SU-DHL-6 (cell line): ENCODE data around the gene LRP1.

Experiments
- H2AFZ ChIP-seq: fragments of 200-600 bp; sonication (generic); 2 replicates; pipeline ENCODE4 v1.6.1; 2014; ENCODE audit warnings: low read depth, mild to moderate bottlenecking, moderate library complexity, mixed read lengths, antibody characterized with exemption, low read length; ENCODE audit not compliant: severe bottlenecking
- H3F3A ChIP-seq: fragments of 200-600 bp; shearing (Covaris generic); 2 replicates; pipeline ENCODE4 v1.6.0; 2016; ENCODE audit warnings: antibody characterized with exemption, mild to moderate bottlenecking; ENCODE audit not compliant: insufficient read depth
- H3K27ac ChIP-seq: fragments of 200-600 bp; sonication (generic); 2 replicates; pipeline ENCODE4 v1.5.1; 2016; ENCODE audit warnings: low read depth, mild to moderate bottlenecking, low read length, moderate library complexity, mixed read lengths
- H3K27me3 ChIP-seq: fragments of 200-600 bp; sonication (generic), shearing (Covaris generic); 2 replicates; pipeline ENCODE4 v1.6.0; 2014; ENCODE audit warnings: mild to moderate bottlenecking, low read length
- H3K36me3 ChIP-seq: fragments of 200-600 bp; sonication (generic); 2 replicates; pipeline ENCODE4 v1.6.1; 2014; ENCODE audit warnings: mild to moderate bottlenecking, low read length, mixed read lengths
- H3K4me2 ChIP-seq: fragments of 300-600, 200-600 bp; shearing (Covaris generic), sonication (generic); 2 replicates; pipeline ENCODE4 v1.6.0; 2014; ENCODE audit warnings: low read length, low read depth, mild to moderate bottlenecking; ENCODE audit not compliant: poor library complexity, severe bottlenecking
- H3K4me3 ChIP-seq: fragments of 200-600 bp; sonication (generic); 2 replicates; pipeline ENCODE4 v1.5.1; 2014; ENCODE audit warnings: antibody characterized with exemption, low read length, mild to moderate bottlenecking, mixed read lengths; ENCODE audit not compliant: insufficient read depth, poor library complexity, severe bottlenecking
- H3K79me2 ChIP-seq: fragments of 200-600 bp; sonication (generic); 2 replicates; pipeline ENCODE4 v1.6.1; 2014; ENCODE audit warnings: mild to moderate bottlenecking, low read length, moderate library complexity; ENCODE audit not compliant: insufficient read depth
- H3K9ac ChIP-seq: fragments of 200-600 bp; sonication (generic); 2 replicates; pipeline ENCODE4 v1.7.0; 2014; ENCODE audit warnings: mild to moderate bottlenecking, low read length
- H3K9me2 ChIP-seq: fragments of 200-600 bp; sonication (generic); replicated peaks from 2 replicates; pipeline ENCODE4 v1.6.1; 2014; ENCODE audit warnings: low read length; ENCODE audit not compliant: insufficient read depth
- H3K9me3 ChIP-seq: fragments of 200-600 bp; sonication (generic); 2 replicates; pipeline ENCODE4 v1.6.1; 2014; ENCODE audit warnings: low read length, mixed read lengths; ENCODE audit not compliant: insufficient read depth
- H4K20me1 ChIP-seq: fragments of 200-600 bp; sonication (generic); 2 replicates; pipeline ENCODE4 v1.6.1; 2014; ENCODE audit warnings: low read depth, mild to moderate bottlenecking, antibody characterized with exemption, low read length, moderate library complexity, mixed read lengths
- EZH2phosphoT487 ChIP-seq: fragments of 200-600 bp; sonication (generic), shearing (Covaris generic); conservative IDR thresholded peaks from 2 replicates; pipeline ENCODE4 v1.6.1; 2018; ENCODE audit warnings: mild to moderate bottlenecking, antibody characterized with exemption, low read length, moderate library complexity, mixed read lengths
- TF ChIP-seq, protein P1 (sequence below): fragments of 200-600 bp; sonication (generic); IDR thresholded peaks from one replicate; pipeline ENCODE4 v1.5.1; 2017; ENCODE audit warnings: antibody characterized with exemption, mild to moderate bottlenecking, low read length, moderate library complexity; ENCODE audit not compliant: insufficient read depth, poor library complexity, severe bottlenecking

The LRP1 gene

DNA sequence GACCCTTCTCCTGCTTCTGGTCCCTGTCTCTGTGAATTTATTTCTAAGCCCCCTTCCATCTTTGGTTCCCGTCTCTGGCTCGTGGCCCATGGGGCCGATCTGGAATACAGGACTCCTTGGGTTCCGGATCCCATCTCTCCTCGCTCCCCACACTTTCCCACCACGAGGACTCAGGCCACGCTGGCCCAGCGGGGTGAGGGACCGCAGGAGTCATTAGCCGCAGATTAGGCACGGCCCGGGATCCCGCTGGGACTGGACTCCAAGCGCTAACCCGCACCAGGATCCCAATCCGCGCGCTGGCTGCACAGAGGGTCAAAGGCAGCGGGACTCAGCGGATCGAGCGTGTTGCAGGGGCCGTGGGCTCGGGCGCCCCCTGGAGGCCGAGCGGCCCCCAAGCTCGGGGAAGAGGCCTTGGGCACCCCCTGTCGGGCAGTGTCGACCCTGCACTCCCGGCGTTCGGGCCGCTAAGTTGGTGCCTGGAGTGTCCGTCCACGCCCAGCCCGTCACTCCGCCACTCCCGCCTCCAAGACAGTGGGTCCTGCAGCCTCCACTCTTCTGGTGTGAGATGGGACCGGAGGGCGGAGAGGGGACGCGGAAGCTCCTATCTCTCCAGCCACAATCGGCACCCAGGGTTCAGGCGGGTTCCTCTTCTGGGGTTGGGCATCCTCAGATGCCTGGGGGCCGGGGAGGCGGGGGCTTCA lies 110.7 kb downstream of the LRP1 start:
- no peaks in the 10 kb centered on the region for H3K36me3 ChIP-seq
- peak overlapping the region; percentile 88 for H3K27ac ChIP-seq
- no peaks in the 10 kb centered on the region for H3K9me2 ChIP-seq
- H3K4me3 ChIP-seq, result peak overlapping the region; percentile 70
- H3K4me2 ChIP-seq, result peak overlapping the region; percentile 88
- H4K20me1 ChIP-seq, result no peaks in the 10 kb centered on the region
- H3K9ac ChIP-seq, result peak overlapping the region; percentile 92
- H3K27me3 ChIP-seq, result no peaks in the 10 kb centered on the region
- no peaks in the 10 kb centered on the region for H3K9me3 ChIP-seq
- TF ChIP-seq, protein P1, sequence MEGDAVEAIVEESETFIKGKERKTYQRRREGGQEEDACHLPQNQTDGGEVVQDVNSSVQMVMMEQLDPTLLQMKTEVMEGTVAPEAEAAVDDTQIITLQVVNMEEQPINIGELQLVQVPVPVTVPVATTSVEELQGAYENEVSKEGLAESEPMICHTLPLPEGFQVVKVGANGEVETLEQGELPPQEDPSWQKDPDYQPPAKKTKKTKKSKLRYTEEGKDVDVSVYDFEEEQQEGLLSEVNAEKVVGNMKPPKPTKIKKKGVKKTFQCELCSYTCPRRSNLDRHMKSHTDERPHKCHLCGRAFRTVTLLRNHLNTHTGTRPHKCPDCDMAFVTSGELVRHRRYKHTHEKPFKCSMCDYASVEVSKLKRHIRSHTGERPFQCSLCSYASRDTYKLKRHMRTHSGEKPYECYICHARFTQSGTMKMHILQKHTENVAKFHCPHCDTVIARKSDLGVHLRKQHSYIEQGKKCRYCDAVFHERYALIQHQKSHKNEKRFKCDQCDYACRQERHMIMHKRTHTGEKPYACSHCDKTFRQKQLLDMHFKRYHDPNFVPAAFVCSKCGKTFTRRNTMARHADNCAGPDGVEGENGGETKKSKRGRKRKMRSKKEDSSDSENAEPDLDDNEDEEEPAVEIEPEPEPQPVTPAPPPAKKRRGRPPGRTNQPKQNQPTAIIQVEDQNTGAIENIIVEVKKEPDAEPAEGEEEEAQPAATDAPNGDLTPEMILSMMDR, result peak; percentile 99
- no peak for TF ChIP-seq EZH2phosphoT487
- peaks cover 40% of the 10 kb centered on the region for H3F3A ChIP-seq
- peak overlapping the region; percentile 45 for H2AFZ ChIP-seq
- no peaks in the 10 kb centered on the region for H3K79me2 ChIP-seq

DNA sequence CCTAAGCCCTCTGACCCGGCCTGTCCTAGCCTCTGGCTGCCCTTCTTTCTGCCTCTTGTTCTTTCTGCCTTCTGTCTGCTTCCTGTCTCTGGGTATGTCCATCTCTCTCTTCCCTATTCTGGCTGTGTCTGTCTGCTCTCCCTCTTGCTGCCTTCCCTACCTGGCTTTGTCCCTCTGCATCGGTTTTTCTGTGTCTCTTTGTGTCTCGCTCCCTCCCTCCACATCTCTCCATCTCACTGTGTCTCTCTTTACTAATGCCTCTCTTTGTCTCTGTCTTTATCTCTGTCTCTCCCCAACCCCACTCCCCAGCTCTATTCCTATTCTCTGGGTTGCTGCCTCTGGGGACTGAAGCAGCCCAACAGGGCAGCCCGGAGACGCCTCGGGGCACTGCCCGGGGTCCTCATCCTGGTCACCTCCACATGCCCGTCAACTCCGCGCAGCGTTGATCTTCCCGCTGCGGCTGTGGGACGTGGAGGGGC lies 111.3 kb downstream of the LRP1 start:
- Histone ChIP-seq H3K27ac (peak overlapping the region; percentile 88), H3K4me3 (peak overlapping the region; percentile 70), H3K9me2 (no peaks in the 10 kb centered on the region), H3K9ac (peak overlapping the region; percentile 92), H4K20me1 (no peaks in the 10 kb centered on the region; the same call in 1 of the 2 replicates), H3K4me2 (peak overlapping the region; percentile 88), H3K79me2 (no peaks in the 10 kb centered on the region), H3K27me3 (no peaks in the 10 kb centered on the region), H3K9me3 (no peaks in the 10 kb centered on the region), H3F3A (peaks cover 35% of the 10 kb centered on the region), H3K36me3 (no peaks in the 10 kb centered on the region), H2AFZ (peak overlapping the region; percentile 45)
- no peak for TF ChIP-seq EZH2phosphoT487
- TF ChIP-seq, protein P1, result no peak

DNA sequence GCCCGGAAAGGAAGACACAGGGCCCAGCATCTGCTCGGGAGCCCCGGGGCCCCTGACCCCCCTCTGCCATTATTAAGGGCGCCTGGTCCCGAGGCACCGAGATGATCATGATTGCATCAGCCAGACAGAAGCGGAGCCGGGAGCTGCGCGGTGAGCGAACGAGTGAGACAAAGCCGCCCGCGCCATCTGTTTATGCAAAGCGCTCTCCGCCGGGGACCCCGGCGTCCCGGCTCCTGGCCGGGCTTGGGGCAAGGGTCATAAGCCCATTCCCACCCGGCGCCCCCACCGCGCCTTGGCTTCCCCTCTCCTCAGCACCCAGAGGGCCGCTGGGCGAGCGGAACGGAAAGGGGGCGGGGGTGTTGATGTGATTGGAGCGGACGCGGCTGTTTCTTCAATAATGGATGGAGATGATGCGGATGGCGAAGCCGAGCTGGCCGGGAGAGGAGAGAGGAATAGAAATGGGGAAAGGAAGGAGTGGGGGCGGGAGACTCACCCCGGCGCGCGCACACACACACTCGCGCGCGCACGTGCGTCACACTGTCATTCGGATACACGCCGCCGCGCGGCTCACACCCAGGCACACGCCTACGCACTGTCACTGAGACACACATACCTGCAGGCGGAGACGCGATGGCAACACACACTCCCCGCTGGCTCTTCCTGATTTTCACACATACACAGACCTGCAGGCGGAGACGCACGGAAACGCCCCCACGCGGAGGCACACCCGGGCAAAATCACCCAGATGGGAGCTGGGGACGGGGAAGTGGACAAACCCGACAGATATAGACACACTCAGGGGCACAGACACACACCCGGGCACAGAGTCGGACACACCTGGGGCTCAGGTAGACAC lies 112.0 kb downstream of the LRP1 start:
- Histone ChIP-seq H3K9me2 (no peaks in the 10 kb centered on the region), H3K36me3 (no peaks in the 10 kb centered on the region), H3K27ac (peak overlapping the region; percentile 88), H3K4me2 (peak overlapping the region; percentile 88), H2AFZ (peak overlapping the region; percentile 45), H4K20me1 (no peaks in the 10 kb centered on the region; the same call in 1 of the 2 replicates), H3K79me2 (no peaks in the 10 kb centered on the region), H3K27me3 (no peaks in the 10 kb centered on the region), H3K9me3 (no peaks in the 10 kb centered on the region), H3K4me3 (peak overlapping the region; percentile 70), H3F3A (peaks cover 35% of the 10 kb centered on the region), H3K9ac (peak overlapping the region; percentile 92)
- no peak for TF ChIP-seq EZH2phosphoT487
- TF ChIP-seq, protein P1, result no peak
